NCI-H2081 (cell line): Measurements from ENCODE around the gene SLC25A20.
"Not testable (repeated sequence)": the region's sequence is repeated elsewhere in the genome, so short reads cannot be mapped to it uniquely, and the experiment has no call there.

Experiments
- DNase-seq, 2 experiments: peaks; one replicate each; lab custom pipeline; 2025; lab: John Stamatoyannopoulos, UW

Gene SLC25A20

GRCh38 chr3:48847053-48847503 is 51.6 kb downstream of the SLC25A20 start:
- DNase-seq = peak; percentile 38 to 63

DNA sequence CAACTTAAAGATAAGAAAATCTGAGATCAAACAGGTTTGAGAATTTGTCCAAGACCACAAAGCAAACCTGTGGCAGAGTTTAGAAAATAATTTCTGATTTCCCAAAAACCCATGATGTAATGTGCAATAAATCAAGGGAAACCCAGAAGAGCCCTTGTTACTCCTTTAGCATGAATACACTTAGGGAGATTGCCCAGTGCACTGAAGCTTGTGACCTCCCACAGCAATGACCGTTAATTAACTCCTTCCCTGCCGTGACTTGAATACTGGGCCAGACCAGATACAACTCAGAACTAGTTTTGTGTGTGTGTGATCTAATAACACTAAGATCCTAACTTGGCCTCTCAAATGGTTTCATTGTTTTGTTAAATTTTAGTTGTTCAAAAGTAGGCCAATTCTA is 53.5 kb downstream of the SLC25A20 start:
- no peak for DNase-seq

DNA sequence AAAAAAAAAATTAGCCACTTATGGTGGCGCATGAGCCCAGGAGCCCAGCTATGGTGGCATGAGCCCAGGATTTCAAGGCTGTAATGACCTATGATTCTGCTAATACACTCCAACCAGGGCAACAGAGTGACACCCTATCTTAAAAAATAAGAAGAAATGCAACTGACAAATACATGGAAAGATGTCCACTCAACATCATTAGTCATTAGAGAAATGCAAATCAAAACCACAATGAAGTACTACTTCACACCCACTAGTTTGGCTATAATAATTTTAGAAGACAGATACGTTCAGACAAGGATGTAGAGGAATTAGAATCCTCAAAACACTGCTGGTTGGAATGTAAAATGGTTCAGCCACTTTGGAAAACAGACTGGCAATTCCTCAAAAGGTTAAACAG is 61.5 kb downstream of the SLC25A20 start:
- DNase-seq = no peak

GRCh38 chr3:48835650-48836366 is 62.9 kb downstream of the SLC25A20 start:
- DNase-seq = no peak

DNA sequence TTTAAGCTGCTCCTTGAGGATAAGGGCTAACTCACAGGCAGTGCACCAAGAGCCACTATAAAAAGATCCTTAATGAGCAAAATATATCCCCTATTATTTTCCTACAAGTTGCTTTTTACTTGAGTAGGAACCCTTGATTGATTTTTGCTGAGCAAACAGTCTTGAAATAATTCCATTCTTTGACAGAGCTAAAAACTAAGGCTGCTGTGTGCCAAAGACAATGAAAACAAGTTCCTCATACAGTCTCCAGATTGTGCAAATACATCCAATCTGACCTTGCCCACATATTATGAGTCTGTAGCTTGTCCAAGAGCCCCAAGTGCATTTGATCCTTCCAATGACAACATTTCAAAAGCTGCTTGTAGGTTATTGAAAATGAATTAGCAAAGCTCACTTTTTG is 66.0 kb downstream of the SLC25A20 start:
- DNase-seq = no peak

GRCh38 chr3:48830715-48831114 is 68.0 kb downstream of the SLC25A20 start:
- no peak for DNase-seq

GRCh38 chr3:48829525-48829924 is 69.2 kb downstream of the SLC25A20 start:
- DNase-seq = not testable (repeated sequence)

DNA sequence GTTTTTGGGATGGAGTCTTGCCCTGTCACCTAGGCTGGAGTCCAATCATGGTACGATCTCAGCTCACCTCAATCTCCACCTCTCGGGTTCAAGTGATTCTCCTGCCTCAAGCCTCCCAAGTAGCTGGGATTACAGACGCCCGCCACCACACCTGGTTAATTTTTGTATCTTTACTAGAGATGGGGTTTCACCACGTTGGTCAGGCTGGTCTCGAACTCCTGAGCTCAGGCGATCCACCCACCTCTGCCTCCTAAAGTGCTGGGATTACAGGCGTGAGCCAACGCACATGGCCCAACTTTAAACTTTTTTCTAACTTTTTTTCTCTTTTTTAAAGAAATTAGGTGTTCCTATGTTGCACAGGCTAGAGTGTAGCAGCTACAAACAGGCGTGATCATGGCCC is 70.8 kb downstream of the SLC25A20 start:
- DNase-seq = not testable (repeated sequence)

GRCh38 chr3:48826451-48826850 is 72.2 kb downstream of the SLC25A20 start:
- no peak for DNase-seq

GRCh38 chr3:48820612-48821324 is 77.9 kb downstream of the SLC25A20 start:
- no peak for DNase-seq

- DNase-seq = no peak
Measured at GRCh38 chr3:48819234-48820221, 79.2 kb downstream of the SLC25A20 start.

DNA sequence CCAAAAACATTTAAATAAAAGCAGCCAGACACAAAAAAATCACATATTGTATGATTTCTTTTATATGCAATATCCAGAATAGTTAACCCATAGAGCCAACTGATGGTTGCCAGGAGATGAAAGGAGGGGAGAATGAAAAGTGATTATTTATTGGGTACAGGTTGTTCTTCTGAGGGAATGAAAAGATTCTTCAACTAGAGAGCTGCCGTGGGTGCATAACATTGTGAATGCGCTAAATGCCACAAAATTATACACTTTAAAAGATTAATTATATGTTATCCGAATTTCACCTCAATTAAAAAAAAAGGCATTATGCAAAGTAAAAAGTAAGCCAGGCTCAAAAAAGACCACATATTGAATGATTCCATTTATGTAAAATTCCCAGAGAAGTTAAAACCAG is 87.2 kb downstream of the SLC25A20 start:
- DNase-seq = no peak
